GM12878 (cell line): ENCODE measurements around the gene BIRC7. TPM values are rescaled to one million over a fixed set of nuclear protein-coding genes. Genes with fewer than 3 reads are reported as not detected.

ENCODE experiments used
- ATAC-seq: fragments of 200-7000 bp; cut with Tn5 transposase; 3 replicates; pipeline ENCODE4 v1.9.1; 2020; ENCODE audit warnings: mild to moderate bottlenecking, moderate library complexity
- BruUV-seq: library from RNA; stranded (reverse); fragments of 400-500 nt; replicated peaks from 2 replicates; lab custom pipeline; 2021; lab: Mats Ljungman, UMichigan
- CTCF ChIA-PET: fragments of 300-600 bp; sonication (Branson Sonifier 250); formaldehyde crosslinking; extraction: SDS; loops from one replicate; lab custom pipeline; 2021; ENCODE audit warnings: inconsistent platforms; lab: Yijun Ruan, JAX
- POLR2A ChIA-PET: fragments of 350-600 bp; formaldehyde crosslinking; extraction: SDS; loops from one replicate; lab custom pipeline; 2021; ENCODE audit warnings: inconsistent platforms; lab: Charles Lee
- RAD21 ChIA-PET: fragments of 300-600 bp; sonication (Branson Sonifier 250); formaldehyde crosslinking; loops from one replicate; lab custom pipeline; 2023; ENCODE audit warnings: antibody characterized with exemption; ENCODE audit not compliant: unreplicated experiment; lab: Charles Lee
- SMC1A ChIA-PET: fragments of 300-600 bp; sonication (Branson Sonifier 250); formaldehyde crosslinking; loops from one replicate; lab custom pipeline; 2023; ENCODE audit not compliant: unreplicated experiment, uncharacterized antibody; lab: Charles Lee
- DNase-seq: peaks from one replicate; pipeline ENCODE4 v3.0.0-alpha.2; 2011; ENCODE audit warnings: low read depth, low spot score
- FAIRE-seq: peaks from 3 replicates; lab custom pipeline; 2011; peaks lifted over from hg19 to GRCh38; lab: Jason Lieb, UNC
- H2AFZ ChIP-seq: 2 replicates; pipeline ENCODE4 v1.6.0; 2011; ENCODE audit warnings: low read depth, low read length, control low read depth; ENCODE audit not compliant: control insufficient read depth
- H3K27ac ChIP-seq: 2 replicates; pipeline ENCODE4 v1.5.1; 2011; ENCODE audit warnings: control low read depth; ENCODE audit not compliant: control insufficient read depth, insufficient read depth
- H3K27me3 ChIP-seq, 2 experiments: replicated peaks in 1 of 2; 2 replicates each; pipeline versions ENCODE4 v1.6.0 to v1.6.1; 2011; ENCODE audit warnings: low read length in 1 of 2; ENCODE audit not compliant: control insufficient read depth in 2 of 2, insufficient read depth in 2 of 2
- H3K36me3 ChIP-seq, 2 experiments: 2 replicates each; pipeline ENCODE4 v1.5.1; 2011; ENCODE audit warnings: low read length in 1 of 2; ENCODE audit not compliant: control insufficient read depth in 2 of 2, insufficient read depth in 2 of 2
- H3K4me1 ChIP-seq: 2 replicates; pipeline ENCODE4 v1.6.1; 2011; ENCODE audit warnings: mild to moderate bottlenecking, low read length, moderate library complexity, mixed read lengths; ENCODE audit not compliant: control insufficient read depth, insufficient read depth
- H3K4me2 ChIP-seq: 2 replicates; pipeline ENCODE4 v1.6.0; 2011; ENCODE audit warnings: control low read depth; ENCODE audit not compliant: control insufficient read depth, insufficient read depth
- H3K4me3 ChIP-seq: fragments of 200-600 bp; sonication (generic); 2 replicates; pipeline ENCODE4 v1.5.1; 2016
- H3K79me2 ChIP-seq: 2 replicates; pipeline ENCODE4 v1.6.0; 2011; ENCODE audit warnings: low read length; ENCODE audit not compliant: control insufficient read depth, insufficient read depth
- H3K9ac ChIP-seq: 2 replicates; pipeline ENCODE4 v1.8.0; 2011; ENCODE audit warnings: low read length, control low read depth, mixed read lengths; ENCODE audit not compliant: control insufficient read depth, insufficient read depth
- H3K9me3 ChIP-seq: replicated peaks from 3 replicates; pipeline ENCODE4 v1.5.1; 2011; ENCODE audit warnings: mild to moderate bottlenecking, low read length; ENCODE audit not compliant: control insufficient read depth, insufficient read depth
- H4K20me1 ChIP-seq: 2 replicates; pipeline ENCODE4 v1.6.0; 2011; ENCODE audit not compliant: control insufficient read depth, insufficient read depth
- BHLHE40 ChIP-seq, 2 experiments: fragments of 450-650 bp in 1 of 2; IDR thresholded peaks; 2 replicates each; pipeline ENCODE4 v1.6.1; 2011 to 2017; ENCODE audit warnings: low read depth in 2 of 2, borderline replicate concordance in 1 of 2, improper control_type of control experiment in 1 of 2, low read length in 1 of 2, mild to moderate bottlenecking in 1 of 2
- EP300 ChIP-seq, 2 experiments: fragments of 150-350 bp in 1 of 2; IDR thresholded peaks; 2 replicates each; pipeline ENCODE4 v1.6.1; 2011 to 2012; ENCODE audit warnings: low read depth in 2 of 2, low read length in 2 of 2, borderline replicate concordance in 1 of 2, improper control_type of control experiment in 1 of 2, inconsistent platforms in 1 of 2; ENCODE audit not compliant: control insufficient read depth in 1 of 2
- GATAD2B ChIP-seq: fragments of 450-650 bp; conservative IDR thresholded peaks from 2 replicates; pipeline ENCODE4 v1.6.1; 2017; ENCODE audit warnings: low read depth, mild to moderate bottlenecking, moderate library complexity
- JUNB ChIP-seq: IDR thresholded peaks from 2 replicates; pipeline ENCODE4 v1.6.1; 2016; ENCODE audit warnings: antibody characterized with exemption, mild to moderate bottlenecking
- JUND ChIP-seq: IDR thresholded peaks from 2 replicates; pipeline ENCODE4 v1.6.1; 2012; ENCODE audit warnings: low read depth, mild to moderate bottlenecking, low read length, improper control_type of control experiment, moderate library complexity
- LARP7 ChIP-seq: fragments of 450-650 bp; IDR thresholded peaks from 2 replicates; pipeline ENCODE4 v1.6.1; 2017; ENCODE audit warnings: mild to moderate bottlenecking
- MTA3 ChIP-seq: IDR thresholded peaks from 2 replicates; pipeline ENCODE4 v1.6.1; 2012; ENCODE audit warnings: low read length, inconsistent platforms, borderline replicate concordance
- NFIC ChIP-seq: IDR thresholded peaks from 2 replicates; pipeline ENCODE4 v1.6.1; 2012; ENCODE audit warnings: low read depth, mild to moderate bottlenecking, inconsistent platforms, low read length, moderate library complexity
- RFX5 ChIP-seq: IDR thresholded peaks from 2 replicates; pipeline ENCODE4 v1.6.1; 2011; ENCODE audit warnings: low read depth, low read length, improper control_type of control experiment
- SP1 ChIP-seq: IDR thresholded peaks from one replicate; pipeline ENCODE4 v1.6.1; 2011; ENCODE audit warnings: low read depth, low read length
- TCF7 ChIP-seq: IDR thresholded peaks from 2 replicates; pipeline ENCODE4 v1.6.1; 2014; ENCODE audit warnings: antibody characterized with exemption, borderline replicate concordance
- WGBS: methylation state at CpG from one replicate; pipeline ENCODE4 v1.1.6; 2016; ENCODE audit warnings: low lambda C conversion rate; ENCODE audit not compliant: insufficient replicate concordance, insufficient coverage; ENCODE audit errors: missing lambda C conversion rate; 5-methylcytosine and 5-hydroxymethylcytosine counted together
- in situ Hi-C: fragments of 300-500 bp; cut with MboI; formaldehyde crosslinking; loops from 9 replicates; pipeline ENCODE4 v1.14.3; 2018; ENCODE audit warnings: mixed read lengths
- intact Hi-C: fragments of 100-400 bp; cut with micrococcal nuclease; formaldehyde crosslinking; loops from one replicate; pipeline ENCODE4 v1.14.2; 2022; ENCODE audit not compliant: unreplicated experiment
- polyA plus RNA-seq, 11 experiments: library from polyadenylated mRNA; depleted of rRNA in 4 of 11; unstranded in 6 of 11; stranded (reverse) in 5 of 11; fragments of >200 nt; fragmentation: Nextera tagmentation in 4 of 11; fragmentation: Illumina TruSeq in 1 of 11; extraction: Ambion mirVana in 4 of 11; extraction: Trizol in 1 of 11; gene quantifications; 1 replicate in 1 of 11; 2 replicates in 10 of 11; pipeline versions ENCODE4 v1.2.1 to v1.2.3, GENCODE V29; 2011 to 2016; ENCODE audit warnings: inconsistent platforms in 2 of 11, missing spikeins in 2 of 11, low read depth in 1 of 11
- total RNA-seq, 4 experiments: library from RNA; depleted of rRNA in 3 of 4; stranded (reverse); fragments of >200 nt in 3 of 4; fragmentation: Illumina TruSeq in 1 of 4; extraction: Trizol in 1 of 4; gene quantifications; 2 replicates each; pipeline versions ENCODE4 v1.2.1 to v1.2.3, GENCODE V29; 2013 to 2021
- TF ChIP-seq, protein P1 (sequence below): fragments of 450-650 bp; IDR thresholded peaks from 2 replicates; pipeline ENCODE4 v1.6.1; 2017; ENCODE audit warnings: mild to moderate bottlenecking, low read depth, inconsistent platforms; ENCODE audit not compliant: poor library complexity, severe bottlenecking
- TF ChIP-seq, protein P2 (sequence below): fragments of 450-650 bp; IDR thresholded peaks from 2 replicates; pipeline ENCODE4 v1.6.1; 2017; ENCODE audit warnings: mild to moderate bottlenecking, moderate library complexity
- TF ChIP-seq, protein P3 (sequence below): fragments of 450-650 bp; IDR thresholded peaks from 2 replicates; pipeline ENCODE4 v1.6.1; 2017; ENCODE audit warnings: borderline replicate concordance

BIRC7 gene
- total and polyA plus RNA-seq, 10 of the 15 experiments (the other 5 are each of a cell fraction or from before 2014, with no cell fraction given), result 0.31 TPM; not detected in 9

DNA sequence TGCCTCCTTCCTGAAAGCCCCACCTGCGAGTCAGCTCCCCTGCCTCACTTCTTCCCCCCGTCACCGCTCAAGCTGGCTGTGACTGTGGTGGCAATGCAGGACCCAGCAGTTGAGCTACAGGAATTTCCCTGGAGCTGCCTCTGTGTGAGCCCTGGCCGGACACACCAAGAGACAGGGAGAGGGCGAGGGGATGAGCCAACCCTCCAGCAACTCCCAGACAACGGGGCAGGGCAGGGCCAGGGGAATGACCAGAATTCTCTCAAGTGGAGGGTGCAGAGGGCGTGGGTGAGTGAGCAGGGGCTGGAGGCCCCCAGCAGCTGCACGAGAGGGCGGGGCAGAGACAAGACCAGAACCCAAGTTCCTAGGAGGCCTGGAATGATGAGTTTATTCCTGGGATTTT, 32.0 kb downstream of the BIRC7 start (continued):
- no peak for TF ChIP-seq MTA3

DNA sequence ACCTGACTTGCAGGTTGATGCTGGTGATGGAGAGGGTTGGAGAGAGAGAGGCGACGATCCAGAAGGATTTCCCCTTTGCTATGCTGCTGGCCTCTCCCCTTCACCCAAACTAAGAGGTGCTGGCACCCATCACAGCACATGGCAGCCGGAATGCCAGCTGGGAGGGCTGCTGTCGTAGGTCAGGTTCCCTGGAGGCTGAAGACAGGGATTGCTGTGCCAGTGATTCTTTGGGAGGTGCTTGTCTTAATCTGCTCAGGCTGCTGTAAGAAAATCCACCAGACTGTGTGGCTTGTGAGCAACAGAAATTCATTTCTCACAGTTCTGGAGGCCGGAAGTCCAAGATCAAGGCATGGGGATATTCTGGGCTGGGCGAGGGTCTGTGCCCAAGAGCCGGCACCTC, 32.6 kb downstream of the BIRC7 start:
- ChIA-PET RAD21 (no interaction called here), POLR2A (no interaction called here), CTCF (no interaction called here), SMC1A (no interaction called here)
- DNase-seq, result no peak
- no peaks in the 10 kb centered on the region for H3K9me3 ChIP-seq
- no peak overlapping the region for H3K4me2 ChIP-seq
- H3K27ac ChIP-seq, result no peak overlapping the region
- H4K20me1 ChIP-seq, result no peaks in the 10 kb centered on the region
- H3K9ac ChIP-seq, result no peak overlapping the region
- H2AFZ ChIP-seq, result no peak overlapping the region
- BruUV-seq, result no TSS peak
- intact Hi-C loops, result no loop called here
- H3K79me2 ChIP-seq, result peaks cover 7% of the 10 kb centered on the region
- no peaks in the 10 kb centered on the region for H3K36me3 ChIP-seq
- no peaks in the 10 kb centered on the region; a peak in 1 of 4 replicates for H3K27me3 ChIP-seq
- 14% methylated on average over 7 of the region's 7 CpGs for WGBS
- H3K4me1 ChIP-seq, result no peaks in the 10 kb centered on the region
- no peak overlapping the region for H3K4me3 ChIP-seq
- TF ChIP-seq, protein P1, sequence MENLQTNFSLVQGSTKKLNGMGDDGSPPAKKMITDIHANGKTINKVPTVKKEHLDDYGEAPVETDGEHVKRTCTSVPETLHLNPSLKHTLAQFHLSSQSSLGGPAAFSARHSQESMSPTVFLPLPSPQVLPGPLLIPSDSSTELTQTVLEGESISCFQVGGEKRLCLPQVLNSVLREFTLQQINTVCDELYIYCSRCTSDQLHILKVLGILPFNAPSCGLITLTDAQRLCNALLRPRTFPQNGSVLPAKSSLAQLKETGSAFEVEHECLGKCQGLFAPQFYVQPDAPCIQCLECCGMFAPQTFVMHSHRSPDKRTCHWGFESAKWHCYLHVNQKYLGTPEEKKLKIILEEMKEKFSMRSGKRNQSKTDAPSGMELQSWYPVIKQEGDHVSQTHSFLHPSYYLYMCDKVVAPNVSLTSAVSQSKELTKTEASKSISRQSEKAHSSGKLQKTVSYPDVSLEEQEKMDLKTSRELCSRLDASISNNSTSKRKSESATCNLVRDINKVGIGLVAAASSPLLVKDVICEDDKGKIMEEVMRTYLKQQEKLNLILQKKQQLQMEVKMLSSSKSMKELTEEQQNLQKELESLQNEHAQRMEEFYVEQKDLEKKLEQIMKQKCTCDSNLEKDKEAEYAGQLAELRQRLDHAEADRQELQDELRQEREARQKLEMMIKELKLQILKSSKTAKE, result no peak
- TF ChIP-seq RFX5 (no peak), JUND (no peak), NFIC (no peak), EP300 (IDR thresholded peaks at IDR 0.05; ENCODE audit: borderline replicate concordance in 1 of 2, control insufficient read depth in 1 of 2, low read depth in 2 of 2, low read length in 2 of 2) (no peak), BHLHE40 (IDR thresholded peaks at IDR 0.05; ENCODE audit: borderline replicate concordance in 1 of 2, low read depth in 2 of 2, low read length in 1 of 2) (no peak), SP1 (no peak), LARP7 (no peak), GATAD2B (no peak), JUNB (no peak), TCF7 (no peak)
- TF ChIP-seq, protein P2, sequence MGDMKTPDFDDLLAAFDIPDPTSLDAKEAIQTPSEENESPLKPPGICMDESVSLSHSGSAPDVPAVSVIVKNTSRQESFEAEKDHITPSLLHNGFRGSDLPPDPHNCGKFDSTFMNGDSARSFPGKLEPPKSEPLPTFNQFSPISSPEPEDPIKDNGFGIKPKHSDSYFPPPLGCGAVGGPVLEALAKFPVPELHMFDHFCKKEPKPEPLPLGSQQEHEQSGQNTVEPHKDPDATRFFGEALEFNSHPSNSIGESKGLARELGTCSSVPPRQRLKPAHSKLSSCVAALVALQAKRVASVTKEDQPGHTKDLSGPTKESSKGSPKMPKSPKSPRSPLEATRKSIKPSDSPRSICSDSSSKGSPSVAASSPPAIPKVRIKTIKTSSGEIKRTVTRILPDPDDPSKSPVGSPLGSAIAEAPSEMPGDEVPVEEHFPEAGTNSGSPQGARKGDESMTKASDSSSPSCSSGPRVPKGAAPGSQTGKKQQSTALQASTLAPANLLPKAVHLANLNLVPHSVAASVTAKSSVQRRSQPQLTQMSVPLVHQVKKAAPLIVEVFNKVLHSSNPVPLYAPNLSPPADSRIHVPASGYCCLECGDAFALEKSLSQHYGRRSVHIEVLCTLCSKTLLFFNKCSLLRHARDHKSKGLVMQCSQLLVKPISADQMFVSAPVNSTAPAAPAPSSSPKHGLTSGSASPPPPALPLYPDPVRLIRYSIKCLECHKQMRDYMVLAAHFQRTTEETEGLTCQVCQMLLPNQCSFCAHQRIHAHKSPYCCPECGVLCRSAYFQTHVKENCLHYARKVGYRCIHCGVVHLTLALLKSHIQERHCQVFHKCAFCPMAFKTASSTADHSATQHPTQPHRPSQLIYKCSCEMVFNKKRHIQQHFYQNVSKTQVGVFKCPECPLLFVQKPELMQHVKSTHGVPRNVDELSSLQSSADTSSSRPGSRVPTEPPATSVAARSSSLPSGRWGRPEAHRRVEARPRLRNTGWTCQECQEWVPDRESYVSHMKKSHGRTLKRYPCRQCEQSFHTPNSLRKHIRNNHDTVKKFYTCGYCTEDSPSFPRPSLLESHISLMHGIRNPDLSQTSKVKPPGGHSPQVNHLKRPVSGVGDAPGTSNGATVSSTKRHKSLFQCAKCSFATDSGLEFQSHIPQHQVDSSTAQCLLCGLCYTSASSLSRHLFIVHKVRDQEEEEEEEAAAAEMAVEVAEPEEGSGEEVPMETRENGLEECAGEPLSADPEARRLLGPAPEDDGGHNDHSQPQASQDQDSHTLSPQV, result no peak
- TF ChIP-seq, protein P3, sequence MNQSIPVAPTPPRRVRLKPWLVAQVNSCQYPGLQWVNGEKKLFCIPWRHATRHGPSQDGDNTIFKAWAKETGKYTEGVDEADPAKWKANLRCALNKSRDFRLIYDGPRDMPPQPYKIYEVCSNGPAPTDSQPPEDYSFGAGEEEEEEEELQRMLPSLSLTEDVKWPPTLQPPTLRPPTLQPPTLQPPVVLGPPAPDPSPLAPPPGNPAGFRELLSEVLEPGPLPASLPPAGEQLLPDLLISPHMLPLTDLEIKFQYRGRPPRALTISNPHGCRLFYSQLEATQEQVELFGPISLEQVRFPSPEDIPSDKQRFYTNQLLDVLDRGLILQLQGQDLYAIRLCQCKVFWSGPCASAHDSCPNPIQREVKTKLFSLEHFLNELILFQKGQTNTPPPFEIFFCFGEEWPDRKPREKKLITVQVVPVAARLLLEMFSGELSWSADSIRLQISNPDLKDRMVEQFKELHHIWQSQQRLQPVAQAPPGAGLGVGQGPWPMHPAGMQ, result no peak
- ATAC-seq, result no peak
- no peak for FAIRE-seq
- in situ Hi-C loops, result no loop called here
